HG03066 (cell line): ENCODE results near the gene SIRT7.

Source experiments
- ATAC-seq: cut with Tn5 transposase; IDR thresholded peaks from one replicate; pipeline ENCODE4 v1.9.1; 2021; ENCODE audit warnings: low read depth; ENCODE audit not compliant: unreplicated experiment

SIRT7 gene

GRCh38 chr17:81890447-81891302 lies 27.3 kb downstream of the SIRT7 start:
- ATAC-seq: no peak

DNA sequence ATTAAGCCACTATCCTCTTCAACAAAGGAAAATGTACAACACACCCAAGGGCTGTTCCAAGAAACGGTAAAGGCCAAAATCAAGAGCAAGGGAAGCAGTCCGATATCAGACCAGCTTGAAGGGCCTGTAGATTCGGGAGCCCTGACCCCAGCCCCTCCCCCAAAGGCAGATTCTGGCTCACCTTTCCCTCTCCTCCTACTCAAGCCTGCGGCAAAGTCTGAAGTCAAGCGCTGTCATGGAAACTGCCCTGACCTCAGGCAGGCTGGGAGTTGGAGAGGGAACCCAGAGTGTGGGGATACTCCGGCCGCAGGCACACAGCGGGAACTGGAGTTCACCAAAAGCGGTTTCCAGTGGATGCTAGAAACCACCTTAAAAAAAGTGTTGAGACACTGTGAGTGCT lies 28.4 kb downstream of the SIRT7 start:
- no peak for ATAC-seq

- ATAC-seq: no peak
Observed at GRCh38 chr17:81888988-81889595, 28.9 kb downstream of the SIRT7 start.

DNA sequence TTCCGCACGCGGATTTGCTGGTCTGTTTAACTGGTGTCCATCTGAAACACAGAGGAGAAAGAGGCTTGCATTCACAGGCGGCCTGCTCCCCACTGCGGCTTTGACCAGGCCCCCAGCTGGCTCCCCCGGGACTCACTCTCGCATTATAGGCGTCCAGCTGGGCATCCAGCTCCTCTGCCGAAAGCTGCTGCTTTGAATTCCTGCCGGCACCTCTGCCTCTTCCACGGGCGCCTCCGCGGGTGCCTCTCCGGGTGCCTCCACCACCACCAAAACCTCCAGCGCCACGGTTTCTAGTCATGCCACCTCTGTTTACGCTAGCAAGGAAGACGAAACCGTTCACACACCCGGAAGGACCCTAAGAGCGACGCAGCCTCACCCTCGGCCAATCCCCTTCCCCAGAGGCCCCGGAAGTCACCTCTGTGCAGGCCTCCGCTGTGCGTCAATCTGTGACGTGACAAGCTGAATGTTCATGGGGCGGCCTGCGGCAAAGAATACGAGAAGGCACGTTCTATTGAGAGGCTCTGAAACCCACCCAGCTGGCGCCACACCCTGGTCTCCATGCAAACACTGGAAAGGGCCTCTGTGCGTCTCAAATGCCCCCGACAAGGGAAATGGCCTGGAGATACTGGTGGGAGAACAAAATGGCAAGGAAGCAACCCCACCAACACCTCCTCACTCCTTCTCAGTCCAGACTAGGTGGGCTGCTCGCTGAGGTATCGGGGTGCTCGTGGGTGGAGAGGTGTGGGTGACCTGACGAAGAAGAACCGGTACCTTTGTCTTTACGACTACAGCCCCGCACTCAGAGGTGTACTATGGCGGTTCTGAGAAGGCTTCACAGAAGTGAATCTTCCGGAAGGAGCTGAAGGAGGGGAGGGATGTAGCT lies 29.6 kb downstream of the SIRT7 start:
- no peak for ATAC-seq

- ATAC-seq: no peak
Observed at GRCh38 chr17:81885869-81886548, 32.0 kb downstream of the SIRT7 start.

DNA sequence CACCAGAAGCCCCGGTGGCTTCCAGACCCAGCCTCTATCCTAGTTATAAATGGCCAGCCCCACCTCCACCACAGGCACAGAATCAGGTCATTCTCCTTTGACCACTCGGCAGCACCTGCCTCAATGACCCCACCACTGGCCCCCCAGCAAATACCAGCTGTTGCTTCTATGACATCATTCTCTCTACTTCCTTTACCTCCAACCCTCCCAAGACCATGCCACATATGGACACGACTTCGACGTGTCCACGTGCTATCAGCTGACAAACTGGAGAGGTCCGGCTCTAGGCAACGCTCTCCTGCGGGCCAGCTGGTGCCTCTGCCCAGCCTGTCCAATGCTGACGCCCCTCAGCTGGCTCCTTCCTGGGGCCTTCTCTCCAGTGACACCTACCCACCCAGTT lies 32.5 kb downstream of the SIRT7 start:
- ATAC-seq: no peak

GRCh38 chr17:81884968-81885367 lies 33.0 kb downstream of the SIRT7 start:
- no peak for ATAC-seq

- ATAC-seq: no peak
Observed at GRCh38 chr17:81884520-81884919, 33.5 kb downstream of the SIRT7 start.

DNA sequence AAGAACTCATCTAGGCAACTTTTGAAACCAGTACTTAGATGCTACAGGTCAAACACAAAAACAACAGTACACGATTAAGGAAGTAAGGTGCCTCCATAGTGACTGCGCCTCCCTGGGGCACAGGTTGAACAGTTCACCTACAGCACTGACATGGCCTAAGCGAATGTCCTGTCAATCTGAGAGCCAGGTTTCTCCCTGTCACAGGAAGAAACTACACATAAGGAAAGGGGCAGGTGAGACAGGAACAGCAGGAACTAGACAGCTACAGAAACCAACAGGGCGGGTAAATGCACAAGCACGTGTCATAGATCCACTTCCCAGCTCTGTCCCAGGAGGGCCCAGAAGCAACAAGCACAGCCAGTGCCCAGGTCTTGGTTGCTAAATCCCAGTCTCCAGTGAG lies 38.9 kb downstream of the SIRT7 start:
- no peak for ATAC-seq

DNA sequence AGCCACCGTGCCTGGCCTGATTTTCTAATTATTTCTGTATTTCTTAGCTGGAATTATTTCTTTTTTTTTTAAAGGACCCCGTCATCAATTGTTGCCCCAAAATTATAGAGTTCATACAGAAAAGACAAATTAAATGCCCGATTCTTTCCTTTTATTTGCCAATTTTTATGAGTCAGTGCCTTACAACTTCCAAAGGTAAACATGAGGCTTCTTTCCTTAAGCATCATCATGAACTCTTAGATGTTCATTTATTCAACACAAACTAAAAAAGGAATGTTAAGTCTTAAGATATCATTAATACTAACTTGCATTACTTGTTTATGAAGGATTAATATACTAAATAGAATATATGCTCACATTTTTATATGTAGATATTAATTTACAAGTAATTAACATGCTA lies 39.7 kb downstream of the SIRT7 start:
- no peak for ATAC-seq

- ATAC-seq: no peak
Observed at GRCh38 chr17:81877569-81877968, 40.4 kb downstream of the SIRT7 start.

DNA sequence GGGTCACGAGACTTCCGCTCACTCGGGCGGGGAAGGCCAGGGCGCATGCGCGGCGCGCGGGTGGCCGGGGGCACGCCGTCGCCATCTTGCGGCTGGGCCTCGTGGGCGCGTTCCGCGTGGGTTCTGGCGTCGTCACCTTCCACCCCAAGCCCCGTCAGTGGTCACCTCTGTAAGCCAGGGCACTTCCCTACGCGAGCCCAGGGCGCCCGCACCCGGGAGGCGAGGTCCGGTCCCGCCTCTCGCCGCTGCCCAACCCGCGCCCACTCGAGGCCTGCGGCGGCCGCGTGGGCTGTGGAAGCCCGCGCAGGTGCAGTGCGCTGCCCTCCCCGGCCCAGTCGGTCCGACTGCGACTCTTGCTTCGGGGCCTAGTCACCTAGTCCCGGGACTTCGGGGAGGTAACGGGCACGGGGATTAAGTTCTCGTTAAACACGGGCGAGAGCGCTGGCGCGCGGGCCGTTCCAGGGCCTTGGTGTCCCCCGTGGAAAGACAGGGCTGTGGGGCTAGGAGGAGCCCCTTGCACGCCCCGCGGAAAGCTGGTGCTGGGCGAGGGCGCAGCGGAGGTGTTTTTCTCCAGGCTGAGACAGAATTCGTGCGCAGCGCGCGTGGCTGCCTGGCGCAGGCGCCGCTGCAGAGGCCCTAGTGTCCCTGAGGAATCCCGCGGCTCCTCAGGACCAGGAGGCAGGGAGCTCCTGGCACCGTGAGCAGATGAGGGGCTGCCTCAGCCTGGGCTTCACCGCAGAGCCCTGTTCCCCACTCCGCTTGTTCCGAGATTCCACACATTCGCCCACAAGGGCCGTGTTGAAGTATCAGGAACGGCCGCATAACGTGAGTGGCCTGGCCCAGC lies 46.4 kb downstream of the SIRT7 start:
- peak; percentile 43 for ATAC-seq

- ATAC-seq: peak; percentile 19
Observed at GRCh38 chr17:81870981-81871386, 47.0 kb downstream of the SIRT7 start, which contains the start of gene ARHGDIA. Gene ARHGDIA (minus strand): TSS chr17:81871337. CDS start chr17:81869930, 1,407 bp downstream.

DNA sequence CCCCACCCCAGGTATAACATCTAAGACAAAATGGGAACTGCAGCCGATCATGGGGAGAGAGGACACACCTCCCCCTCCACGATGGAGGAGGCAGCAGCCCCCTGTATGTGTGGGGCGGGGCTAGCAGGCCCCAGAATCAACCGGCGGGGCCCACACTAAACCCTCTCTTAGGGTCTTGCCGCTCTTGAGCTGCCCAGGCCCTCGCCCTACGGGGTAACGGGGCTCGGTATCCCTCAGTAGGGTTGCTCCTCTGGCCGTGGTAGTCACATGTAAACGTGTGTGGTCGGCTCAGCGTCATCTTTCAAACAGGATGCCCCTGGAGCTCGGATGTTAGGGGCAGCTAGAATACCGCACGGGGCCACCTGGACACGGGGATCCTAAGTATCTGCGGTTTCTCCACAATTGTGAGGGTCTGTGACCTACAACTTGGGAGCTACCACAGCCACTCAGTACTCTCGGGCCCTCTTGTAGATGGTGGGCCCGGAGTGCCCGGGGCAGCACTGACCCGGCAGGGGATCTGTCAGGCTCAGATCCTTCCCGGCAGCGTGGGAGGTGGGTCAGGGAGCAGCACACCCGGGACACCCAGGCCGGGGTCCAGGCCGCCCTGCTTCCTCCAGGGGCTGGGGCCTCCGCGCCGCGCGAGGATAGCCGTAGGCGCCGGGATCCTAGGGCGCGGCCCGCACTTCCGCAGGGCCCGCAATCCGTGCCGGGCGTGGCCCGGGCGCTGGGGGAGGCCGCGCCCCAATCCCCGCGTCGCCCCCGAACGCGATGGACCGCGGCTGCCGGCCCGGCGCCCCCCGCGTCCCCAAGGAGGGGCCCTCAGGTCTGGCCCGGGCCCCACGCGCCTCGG lies 47.6 kb downstream of the SIRT7 start:
- ATAC-seq: peak; percentile 10

DNA sequence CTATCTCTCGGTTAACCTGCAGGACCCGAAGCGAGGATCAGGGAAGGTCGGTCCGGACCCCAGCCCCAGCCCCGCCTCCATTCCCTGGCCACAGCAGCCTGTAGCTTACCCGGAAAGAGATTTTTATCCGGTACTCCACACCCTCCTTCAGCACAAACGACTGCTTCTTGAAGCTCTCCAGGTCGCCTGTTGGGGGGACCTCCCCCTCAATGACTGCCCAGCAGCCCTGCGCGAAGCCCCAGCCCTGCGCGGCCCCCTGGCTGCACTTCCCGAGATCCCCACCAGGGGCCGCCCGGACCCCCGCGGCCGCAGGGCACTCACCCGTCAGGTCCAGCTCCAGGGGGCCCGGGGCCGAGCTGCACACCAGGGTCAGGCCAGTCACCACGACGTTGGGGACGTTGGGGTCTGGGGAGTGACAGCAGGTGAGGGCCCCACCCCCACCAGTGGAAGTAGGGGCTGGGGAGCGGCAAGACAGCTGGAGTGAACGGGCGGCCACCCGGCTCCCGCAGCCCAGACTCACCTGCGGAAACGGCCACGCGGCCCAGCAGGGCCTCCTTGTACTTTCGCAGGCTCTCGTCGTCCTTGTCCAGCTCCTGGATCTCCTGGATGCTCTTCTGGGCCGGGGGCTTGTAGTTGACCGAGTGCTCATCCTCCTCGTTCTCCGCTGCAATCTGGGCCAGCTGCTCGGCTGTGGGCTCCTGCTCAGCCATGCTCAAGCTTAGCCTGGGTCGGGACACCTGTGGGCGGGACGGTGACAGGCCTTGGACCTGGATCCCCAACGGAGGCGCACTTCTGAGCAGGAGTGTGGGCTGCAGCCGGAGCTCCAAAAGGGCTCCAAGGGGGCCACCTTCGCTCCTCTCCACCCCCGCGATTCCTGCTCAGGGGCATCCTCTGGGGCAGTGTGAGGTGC lies 48.5 kb downstream of the SIRT7 start:
- no peak for ATAC-seq

DNA sequence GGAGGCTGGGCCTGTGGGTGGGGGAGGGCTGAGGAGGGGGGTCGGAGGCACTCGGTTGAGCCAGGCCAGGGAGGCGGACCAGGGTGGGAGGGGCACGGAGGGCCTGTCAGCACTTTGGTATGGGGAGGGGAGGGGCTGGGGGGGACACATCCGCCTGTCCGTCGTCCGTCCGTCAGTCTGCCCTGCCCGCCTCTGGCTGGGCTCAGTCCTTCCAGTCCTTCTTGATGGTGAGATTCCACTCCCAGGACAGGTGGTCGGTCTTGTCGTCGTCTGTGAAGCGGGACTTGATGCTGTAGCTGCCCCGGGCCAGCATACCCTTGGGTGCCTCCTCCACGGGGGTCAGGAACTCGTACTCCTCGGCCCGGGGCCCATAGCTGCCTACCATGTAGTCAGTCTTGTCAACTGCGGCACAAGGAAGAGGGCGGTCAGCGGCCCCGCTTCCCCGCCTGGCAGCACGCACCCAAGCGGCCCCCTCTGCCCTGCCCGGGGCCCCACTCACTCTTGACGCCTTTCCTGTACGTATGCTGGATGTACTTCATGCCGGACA lies 49.2 kb downstream of the SIRT7 start:
- ATAC-seq: no peak

- no peak for ATAC-seq
Observed at GRCh38 chr17:81867991-81868673, 49.8 kb downstream of the SIRT7 start.
